GM23338 (cell line): ENCODE measurements around the gene BIRC6. TPM values are rescaled to one million over a fixed set of nuclear protein-coding genes. Genes with fewer than 3 reads are reported as not detected.
A peak's percentile ranks its signal among the peaks of the same experiment; 100 is the strongest.

Experiments used
- ATAC-seq: fragments of 200-7000 bp; cut with Tn5 transposase; 3 replicates; pipeline ENCODE4 v1.9.1; 2020
- DNase-seq: peaks from one replicate; pipeline ENCODE4 v3.0.0-alpha.2; 2015; ENCODE audit warnings: low spot score
- H2AFZ ChIP-seq: fragments of 200-600 bp; sonication (generic); 2 replicates; pipeline ENCODE4 v1.8.0; 2016; ENCODE audit warnings: antibody characterized with exemption, mild to moderate bottlenecking, moderate library complexity
- H3F3A ChIP-seq: fragments of 200-600 bp; sonication (generic); replicated peaks from 2 replicates; pipeline ENCODE4 v1.8.0; 2017; ENCODE audit warnings: antibody characterized with exemption, mixed run types, low read depth
- H3K27ac ChIP-seq: fragments of 200-600 bp; sonication (generic); 2 replicates; pipeline ENCODE4 v1.6.1; 2016; ENCODE audit warnings: low read depth
- H3K27me3 ChIP-seq: fragments of 200-600 bp; sonication (generic); 2 replicates; pipeline ENCODE4 v1.8.0; 2016; ENCODE audit warnings: mild to moderate bottlenecking, mixed run types, moderate library complexity; ENCODE audit not compliant: insufficient read depth
- H3K36me3 ChIP-seq: fragments of 200-600 bp; sonication (generic); 2 replicates; pipeline ENCODE4 v1.8.0; 2016; ENCODE audit warnings: mild to moderate bottlenecking; ENCODE audit not compliant: insufficient read depth
- H3K4me1 ChIP-seq: fragments of 200-600 bp; sonication (generic); 2 replicates; pipeline ENCODE4 v1.8.0; 2016; ENCODE audit warnings: mild to moderate bottlenecking, moderate library complexity; ENCODE audit not compliant: insufficient read depth
- H3K4me2 ChIP-seq: fragments of 200-600 bp; sonication (generic); 2 replicates; pipeline ENCODE4 v1.7.1; 2017; ENCODE audit warnings: mixed run types
- H3K4me3 ChIP-seq: fragments of 200-600 bp; sonication (generic); 2 replicates; pipeline ENCODE4 v1.6.1; 2016; ENCODE audit warnings: mixed run types
- H3K79me2 ChIP-seq: fragments of 200-600 bp; sonication (generic); replicated peaks from 2 replicates; pipeline ENCODE4 v1.8.0; 2017; ENCODE audit warnings: mild to moderate bottlenecking; ENCODE audit not compliant: insufficient read depth
- H3K9me2 ChIP-seq: fragments of 200-600 bp; sonication (generic); 2 replicates; pipeline ENCODE4 v1.8.0; 2017; ENCODE audit not compliant: insufficient read depth
- H4K20me1 ChIP-seq: fragments of 200-600 bp; sonication (generic); replicated peaks from 2 replicates; pipeline ENCODE4 v1.8.0; 2017; ENCODE audit warnings: mild to moderate bottlenecking; ENCODE audit not compliant: insufficient read depth
- H3K27ac Mint-ChIP-seq: 2 replicates; pipeline ENCODE4 v1.8.0; 2020; ENCODE audit warnings: inconsistent platforms, mild to moderate bottlenecking, moderate library complexity, mixed read lengths
- H3K27me3 Mint-ChIP-seq: 3 replicates; pipeline ENCODE4 v1.8.0; 2022; ENCODE audit warnings: low read depth, mild to moderate bottlenecking, moderate library complexity, mixed read lengths, inconsistent platforms; ENCODE audit not compliant: insufficient read depth, poor library complexity
- H3K36me3 Mint-ChIP-seq: 3 replicates; pipeline ENCODE4 v1.8.0; 2021; ENCODE audit warnings: low read depth, mild to moderate bottlenecking, inconsistent platforms, moderate library complexity, mixed read lengths
- H3K4me1 Mint-ChIP-seq: 3 replicates; pipeline ENCODE4 v1.8.0; 2020; ENCODE audit warnings: mild to moderate bottlenecking, inconsistent platforms, mixed read lengths
- H3K4me3 Mint-ChIP-seq: 3 replicates; pipeline ENCODE4 v1.8.0; 2021; ENCODE audit warnings: moderate library complexity, mild to moderate bottlenecking, inconsistent platforms, mixed read lengths
- H3K9me3 Mint-ChIP-seq: 3 replicates; pipeline ENCODE4 v1.8.0; 2020; ENCODE audit warnings: moderate library complexity, mild to moderate bottlenecking, inconsistent platforms, mixed read lengths
- CREB1 ChIP-seq: fragments of 250-450 bp; sonication (Bioruptor Pico); IDR thresholded peaks from 2 replicates; pipeline ENCODE4 v1.5.0; 2020; ENCODE audit warnings: low read depth, mild to moderate bottlenecking, moderate library complexity
- CTCF ChIP-seq, 2 experiments: fragments of 200-600 bp in 1 of 2; sonication (generic) in 1 of 2; conservative IDR thresholded peaks; 2 replicates each; pipeline versions ENCODE4 v1.5.1 to v1.6.1; 2016 to 2017; ENCODE audit warnings: antibody characterized with exemption in 2 of 2, low read depth in 2 of 2, mild to moderate bottlenecking in 2 of 2, moderate library complexity in 1 of 2
- EZH2 ChIP-seq: fragments of 200-600 bp; sonication (generic); IDR thresholded peaks from one replicate; pipeline ENCODE4 v1.8.0; 2017; ENCODE audit warnings: antibody characterized with exemption, mild to moderate bottlenecking, low read depth; ENCODE audit not compliant: unreplicated experiment
- EZH2phosphoT487 ChIP-seq: fragments of 200-600 bp; sonication (generic); IDR thresholded peaks from one replicate; pipeline ENCODE4 v1.8.1; 2018; ENCODE audit warnings: antibody characterized with exemption; ENCODE audit not compliant: unreplicated experiment
- JUNB ChIP-seq: IDR thresholded peaks from one replicate; pipeline ENCODE4 v1.6.1; 2016; ENCODE audit warnings: antibody characterized with exemption; ENCODE audit not compliant: unreplicated experiment
- NANOG ChIP-seq: IDR thresholded peaks from 2 replicates; pipeline ENCODE4 v1.6.1; 2016; ENCODE audit warnings: antibody characterized with exemption, borderline replicate concordance
- POLR2AphosphoS5 ChIP-seq: IDR thresholded peaks from 2 replicates; pipeline ENCODE4 v1.6.1; 2016; ENCODE audit warnings: antibody characterized with exemption, low read depth
- STAT1 ChIP-seq: IDR thresholded peaks from one replicate; pipeline ENCODE4 v1.6.1; 2016; ENCODE audit warnings: antibody characterized with exemption; ENCODE audit not compliant: unreplicated experiment
- ZNF114 ChIP-seq: fragments of 250-450 bp; sonication (Bioruptor Pico); IDR thresholded peaks from 2 replicates; pipeline ENCODE4 v1.5.0; 2020; ENCODE audit warnings: mild to moderate bottlenecking, moderate library complexity
- ZNF331 ChIP-seq: fragments of 250-450 bp; sonication (Bioruptor Pico); IDR thresholded peaks from 2 replicates; pipeline ENCODE4 v1.5.0; 2020; ENCODE audit warnings: low read depth, mild to moderate bottlenecking, moderate library complexity
- polyA plus RNA-seq: library from polyadenylated mRNA; unstranded; fragments of >200 nt; fragmentation: Nextera tagmentation; extraction: Ambion mirVana; gene quantifications from 2 replicates; pipeline ENCODE4 v1.2.1, GENCODE V29; 2016
- total RNA-seq: library from RNA; depleted of rRNA; stranded (reverse); fragments of >200 nt; shearing (Covaris generic); gene quantifications from 2 replicates; pipeline ENCODE4 v1.2.3, GENCODE V29; 2014
- TF ChIP-seq, protein P1 (sequence below): IDR thresholded peaks from 2 replicates; pipeline ENCODE4 v1.6.1; 2016; ENCODE audit warnings: antibody characterized with exemption
- TF ChIP-seq, protein P2 (sequence below): IDR thresholded peaks from one replicate; pipeline ENCODE4 v1.6.1; 2018; ENCODE audit warnings: antibody characterized with exemption; ENCODE audit not compliant: unreplicated experiment
- TF ChIP-seq, protein P3 (sequence below): fragments of 250-450 bp; sonication (Bioruptor Pico); IDR thresholded peaks from 2 replicates; pipeline ENCODE4 v1.5.0; 2020; ENCODE audit warnings: mild to moderate bottlenecking, moderate library complexity

BIRC6 gene
- total and polyA plus RNA-seq, 2 experiments from 2014 or later: 85.8 to 131 TPM

- peak; percentile 44; the same call in 1 of the 3 replicates for ATAC-seq
- Mint-ChIP-seq H3K4me3 (no peak overlapping the region), H3K27me3 (no peaks in the 10 kb centered on the region), H3K9me3 (no peaks in the 10 kb centered on the region), H3K4me1 (peaks cover 30% of the 10 kb centered on the region), H3K27ac (peak overlapping the region; percentile 24; the same call in 1 of the 2 replicates), H3K36me3 (peaks cover under 1% of the 10 kb centered on the region; the same call in 2 of the 3 replicates)
- H3K9me2 ChIP-seq: no peaks in the 10 kb centered on the region
- H3K4me1 ChIP-seq: 0 out of 2 replicates have a peak, but pooled peaks cover 3% of the 10 kb centered on the region
- no peak for TF ChIP-seq STAT1
- TF ChIP-seq POLR2AphosphoS5: no peak
- no peak for TF ChIP-seq CTCF (conservative IDR thresholded peaks at IDR 0.05; ENCODE audit: low read depth in 2 of 2)
- TF ChIP-seq EZH2phosphoT487: no peak
- TF ChIP-seq, protein P1, sequence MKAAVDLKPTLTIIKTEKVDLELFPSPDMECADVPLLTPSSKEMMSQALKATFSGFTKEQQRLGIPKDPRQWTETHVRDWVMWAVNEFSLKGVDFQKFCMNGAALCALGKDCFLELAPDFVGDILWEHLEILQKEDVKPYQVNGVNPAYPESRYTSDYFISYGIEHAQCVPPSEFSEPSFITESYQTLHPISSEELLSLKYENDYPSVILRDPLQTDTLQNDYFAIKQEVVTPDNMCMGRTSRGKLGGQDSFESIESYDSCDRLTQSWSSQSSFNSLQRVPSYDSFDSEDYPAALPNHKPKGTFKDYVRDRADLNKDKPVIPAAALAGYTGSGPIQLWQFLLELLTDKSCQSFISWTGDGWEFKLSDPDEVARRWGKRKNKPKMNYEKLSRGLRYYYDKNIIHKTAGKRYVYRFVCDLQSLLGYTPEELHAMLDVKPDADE: no peak
- TF ChIP-seq ZNF114 (CRISPR knock-in tag): no peak
- no peak for TF ChIP-seq NANOG
- TF ChIP-seq EZH2: no peak
- TF ChIP-seq, protein P2, sequence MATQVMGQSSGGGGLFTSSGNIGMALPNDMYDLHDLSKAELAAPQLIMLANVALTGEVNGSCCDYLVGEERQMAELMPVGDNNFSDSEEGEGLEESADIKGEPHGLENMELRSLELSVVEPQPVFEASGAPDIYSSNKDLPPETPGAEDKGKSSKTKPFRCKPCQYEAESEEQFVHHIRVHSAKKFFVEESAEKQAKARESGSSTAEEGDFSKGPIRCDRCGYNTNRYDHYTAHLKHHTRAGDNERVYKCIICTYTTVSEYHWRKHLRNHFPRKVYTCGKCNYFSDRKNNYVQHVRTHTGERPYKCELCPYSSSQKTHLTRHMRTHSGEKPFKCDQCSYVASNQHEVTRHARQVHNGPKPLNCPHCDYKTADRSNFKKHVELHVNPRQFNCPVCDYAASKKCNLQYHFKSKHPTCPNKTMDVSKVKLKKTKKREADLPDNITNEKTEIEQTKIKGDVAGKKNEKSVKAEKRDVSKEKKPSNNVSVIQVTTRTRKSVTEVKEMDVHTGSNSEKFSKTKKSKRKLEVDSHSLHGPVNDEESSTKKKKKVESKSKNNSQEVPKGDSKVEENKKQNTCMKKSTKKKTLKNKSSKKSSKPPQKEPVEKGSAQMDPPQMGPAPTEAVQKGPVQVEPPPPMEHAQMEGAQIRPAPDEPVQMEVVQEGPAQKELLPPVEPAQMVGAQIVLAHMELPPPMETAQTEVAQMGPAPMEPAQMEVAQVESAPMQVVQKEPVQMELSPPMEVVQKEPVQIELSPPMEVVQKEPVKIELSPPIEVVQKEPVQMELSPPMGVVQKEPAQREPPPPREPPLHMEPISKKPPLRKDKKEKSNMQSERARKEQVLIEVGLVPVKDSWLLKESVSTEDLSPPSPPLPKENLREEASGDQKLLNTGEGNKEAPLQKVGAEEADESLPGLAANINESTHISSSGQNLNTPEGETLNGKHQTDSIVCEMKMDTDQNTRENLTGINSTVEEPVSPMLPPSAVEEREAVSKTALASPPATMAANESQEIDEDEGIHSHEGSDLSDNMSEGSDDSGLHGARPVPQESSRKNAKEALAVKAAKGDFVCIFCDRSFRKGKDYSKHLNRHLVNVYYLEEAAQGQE: no peak
- TF ChIP-seq, protein P3, sequence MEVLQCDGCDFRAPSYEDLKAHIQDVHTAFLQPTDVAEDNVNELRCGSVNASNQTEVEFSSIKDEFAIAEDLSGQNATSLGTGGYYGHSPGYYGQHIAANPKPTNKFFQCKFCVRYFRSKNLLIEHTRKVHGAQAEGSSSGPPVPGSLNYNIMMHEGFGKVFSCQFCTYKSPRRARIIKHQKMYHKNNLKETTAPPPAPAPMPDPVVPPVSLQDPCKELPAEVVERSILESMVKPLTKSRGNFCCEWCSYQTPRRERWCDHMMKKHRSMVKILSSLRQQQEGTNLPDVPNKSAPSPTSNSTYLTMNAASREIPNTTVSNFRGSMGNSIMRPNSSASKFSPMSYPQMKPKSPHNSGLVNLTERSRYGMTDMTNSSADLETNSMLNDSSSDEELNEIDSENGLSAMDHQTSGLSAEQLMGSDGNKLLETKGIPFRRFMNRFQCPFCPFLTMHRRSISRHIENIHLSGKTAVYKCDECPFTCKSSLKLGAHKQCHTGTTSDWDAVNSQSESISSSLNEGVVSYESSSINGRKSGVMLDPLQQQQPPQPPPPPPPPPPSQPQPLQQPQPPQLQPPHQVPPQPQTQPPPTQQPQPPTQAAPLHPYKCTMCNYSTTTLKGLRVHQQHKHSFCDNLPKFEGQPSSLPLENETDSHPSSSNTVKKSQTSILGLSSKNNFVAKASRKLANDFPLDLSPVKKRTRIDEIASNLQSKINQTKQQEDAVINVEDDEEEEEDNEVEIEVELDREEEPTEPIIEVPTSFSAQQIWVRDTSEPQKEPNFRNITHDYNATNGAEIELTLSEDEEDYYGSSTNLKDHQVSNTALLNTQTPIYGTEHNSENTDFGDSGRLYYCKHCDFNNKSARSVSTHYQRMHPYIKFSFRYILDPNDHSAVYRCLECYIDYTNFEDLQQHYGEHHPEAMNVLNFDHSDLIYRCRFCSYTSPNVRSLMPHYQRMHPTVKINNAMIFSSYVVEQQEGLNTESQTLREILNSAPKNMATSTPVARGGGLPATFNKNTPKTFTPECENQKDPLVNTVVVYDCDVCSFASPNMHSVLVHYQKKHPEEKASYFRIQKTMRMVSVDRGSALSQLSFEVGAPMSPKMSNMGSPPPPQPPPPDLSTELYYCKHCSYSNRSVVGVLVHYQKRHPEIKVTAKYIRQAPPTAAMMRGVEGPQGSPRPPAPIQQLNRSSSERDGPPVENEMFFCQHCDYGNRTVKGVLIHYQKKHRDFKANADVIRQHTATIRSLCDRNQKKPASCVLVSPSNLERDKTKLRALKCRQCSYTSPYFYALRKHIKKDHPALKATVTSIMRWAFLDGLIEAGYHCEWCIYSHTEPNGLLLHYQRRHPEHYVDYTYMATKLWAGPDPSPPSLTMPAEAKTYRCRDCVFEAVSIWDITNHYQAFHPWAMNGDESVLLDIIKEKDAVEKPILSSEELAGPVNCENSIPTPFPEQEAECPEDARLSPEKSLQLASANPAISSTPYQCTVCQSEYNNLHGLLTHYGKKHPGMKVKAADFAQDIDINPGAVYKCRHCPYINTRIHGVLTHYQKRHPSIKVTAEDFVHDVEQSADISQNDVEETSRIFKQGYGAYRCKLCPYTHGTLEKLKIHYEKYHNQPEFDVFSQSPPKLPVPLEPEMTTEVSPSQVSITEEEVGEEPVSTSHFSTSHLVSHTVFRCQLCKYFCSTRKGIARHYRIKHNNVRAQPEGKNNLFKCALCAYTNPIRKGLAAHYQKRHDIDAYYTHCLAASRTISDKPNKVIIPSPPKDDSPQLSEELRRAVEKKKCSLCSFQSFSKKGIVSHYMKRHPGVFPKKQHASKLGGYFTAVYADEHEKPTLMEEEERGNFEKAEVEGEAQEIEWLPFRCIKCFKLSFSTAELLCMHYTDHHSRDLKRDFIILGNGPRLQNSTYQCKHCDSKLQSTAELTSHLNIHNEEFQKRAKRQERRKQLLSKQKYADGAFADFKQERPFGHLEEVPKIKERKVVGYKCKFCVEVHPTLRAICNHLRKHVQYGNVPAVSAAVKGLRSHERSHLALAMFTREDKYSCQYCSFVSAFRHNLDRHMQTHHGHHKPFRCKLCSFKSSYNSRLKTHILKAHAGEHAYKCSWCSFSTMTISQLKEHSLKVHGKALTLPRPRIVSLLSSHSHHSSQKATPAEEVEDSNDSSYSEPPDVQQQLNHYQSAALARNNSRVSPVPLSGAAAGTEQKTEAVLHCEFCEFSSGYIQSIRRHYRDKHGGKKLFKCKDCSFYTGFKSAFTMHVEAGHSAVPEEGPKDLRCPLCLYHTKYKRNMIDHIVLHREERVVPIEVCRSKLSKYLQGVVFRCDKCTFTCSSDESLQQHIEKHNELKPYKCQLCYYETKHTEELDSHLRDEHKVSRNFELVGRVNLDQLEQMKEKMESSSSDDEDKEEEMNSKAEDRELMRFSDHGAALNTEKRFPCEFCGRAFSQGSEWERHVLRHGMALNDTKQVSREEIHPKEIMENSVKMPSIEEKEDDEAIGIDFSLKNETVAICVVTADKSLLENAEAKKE (CRISPR knock-in tag): no peak
- TF ChIP-seq CREB1 (CRISPR knock-in tag): no peak
- TF ChIP-seq JUNB: no peak
- TF ChIP-seq ZNF331 (CRISPR knock-in tag): no peak
- H3K4me2 ChIP-seq: no peak overlapping the region
- H3K79me2 ChIP-seq: peaks cover 92% of the 10 kb centered on the region
- no peak overlapping the region for H3K4me3 ChIP-seq
- peak; percentile 10 for DNase-seq
- H4K20me1 ChIP-seq: peaks cover 16% of the 10 kb centered on the region
- no peaks in the 10 kb centered on the region for H3F3A ChIP-seq
- H3K27me3 ChIP-seq: no peaks in the 10 kb centered on the region
- no peak overlapping the region for H3K27ac ChIP-seq
- no peaks in the 10 kb centered on the region for H3K36me3 ChIP-seq
- no peak overlapping the region for H2AFZ ChIP-seq
These were observed 68.9 kb downstream of the BIRC6 start for GRCh38 chr2:32425719-32426141.
